Right ventricle myocardium superior (tissue), 1 donor: Measurements from ENCODE around the gene HES2. TPM values are rescaled to one million over a fixed set of nuclear protein-coding genes. Genes with fewer than 3 reads are reported as not detected.
"Not testable (repeated sequence)": the region's sequence is repeated elsewhere in the genome, so short reads cannot be mapped to it uniquely, and the experiment has no call there.

Experiments
- ATAC-seq: fragments of 200-7000 bp; cut with Tn5 transposase; one replicate; pipeline ENCODE4 v1.9.1; 2020; ENCODE audit warnings: mild to moderate bottlenecking; ENCODE audit not compliant: poor library complexity
- DNase-seq: peaks from one replicate; pipeline ENCODE4 v3.0.0-alpha.2; 2020
- intact Hi-C: fragments of 100-400 bp; cut with DNase I; formaldehyde crosslinking; loops from one replicate; pipeline ENCODE4 v1.11.2; 2022
- total RNA-seq: library from RNA; stranded (reverse); fragmentation: NEBNext Ultra II Directional; extraction: Animal tissue kit (Norgen Biotek cat#: 25700); gene quantifications from one replicate; pipeline ENCODE4 v1.2.1, GENCODE V29; 2021
- donor health status: DM: no; HTN: yes; CAD: no; lungs with severe emphysema.

Gene HES2
- total RNA-seq, 1 donor from 2014 or later, result not detected

GRCh38 chr1:6408023-6408422 is 11.7 kb downstream of the HES2 start:
- ATAC-seq (no peak), DNase-seq (no peak)
- intact Hi-C loops, result loop anchor here (5.0 kb wide), 1 partner anchor 61 kb away; no protein-coding TSS in a partner anchor

- intact Hi-C loops, result loop anchor here (5.0 kb wide), 1 partner anchor 34 kb away; no protein-coding TSS in a partner anchor
- ATAC-seq (no peak), DNase-seq (no peak)
These were observed 18.0 kb downstream of the HES2 start for GRCh38 chr1:6401673-6402072.

DNA sequence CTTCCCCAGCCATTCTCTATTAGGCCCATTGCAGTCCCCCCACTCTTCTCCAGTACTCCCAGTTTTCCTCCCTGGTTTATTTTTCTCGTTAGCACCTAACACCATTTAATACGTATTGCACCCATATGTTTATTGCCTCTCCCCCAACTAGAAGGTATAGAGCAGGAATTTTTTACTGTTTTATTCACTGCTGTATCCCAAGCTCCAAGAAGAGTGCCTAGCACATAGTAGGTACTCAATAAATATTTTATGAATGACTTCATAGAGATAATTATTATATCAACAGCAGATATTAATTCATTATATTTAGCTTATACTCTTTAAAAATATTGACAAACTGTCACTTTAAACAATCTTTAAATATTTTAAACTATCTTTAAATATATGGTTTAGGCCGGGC is 20.4 kb downstream of the HES2 start:
- peak; percentile 10 for DNase-seq
- intact Hi-C loops, result loop anchor here (5.0 kb wide), 1 partner anchor 42 kb away; no protein-coding TSS in a partner anchor
- ATAC-seq, result no peak

- no peak for ATAC-seq
- intact Hi-C loops, result loop anchor here (5.0 kb wide), 1 partner anchor 41 kb away; no protein-coding TSS in a partner anchor
- DNase-seq, result no peak
These were observed 21.8 kb downstream of the HES2 start for GRCh38 chr1:6397844-6398441.

- intact Hi-C loops, result loop anchor here (5.0 kb wide), 1 partner anchor 40 kb away; no protein-coding TSS in a partner anchor
- DNase-seq (no peak), ATAC-seq (no peak)
These were observed 22.7 kb downstream of the HES2 start for GRCh38 chr1:6396998-6397397.

DNA sequence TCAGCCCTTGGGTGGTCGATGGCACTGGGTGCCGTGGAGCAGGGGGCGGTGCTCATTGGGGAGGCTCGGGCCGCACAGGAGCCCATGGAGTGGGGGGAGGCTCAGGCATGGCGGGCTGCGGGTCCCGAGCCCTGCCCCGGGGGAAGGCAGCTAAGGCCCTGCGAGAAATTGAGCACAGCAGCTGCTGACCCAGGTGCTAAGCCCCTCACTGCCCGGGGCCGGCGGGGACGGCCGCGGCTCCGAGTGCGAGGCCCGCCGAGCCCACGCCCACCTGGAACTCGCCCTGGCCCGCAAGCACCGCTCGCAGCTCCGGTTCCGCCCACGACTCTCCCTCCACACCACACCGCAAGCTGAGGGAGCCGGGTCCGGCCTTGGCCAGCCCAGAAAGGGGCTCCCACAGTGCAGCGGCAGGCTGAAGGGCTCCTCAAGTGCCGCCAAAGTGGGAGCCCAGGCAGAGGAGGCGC is 23.9 kb downstream of the HES2 start:
- ATAC-seq, DNase-seq: not testable (repeated sequence)
- intact Hi-C loops, result loop anchor here (5.0 kb wide), 1 partner anchor 39 kb away; no protein-coding TSS in a partner anchor

DNA sequence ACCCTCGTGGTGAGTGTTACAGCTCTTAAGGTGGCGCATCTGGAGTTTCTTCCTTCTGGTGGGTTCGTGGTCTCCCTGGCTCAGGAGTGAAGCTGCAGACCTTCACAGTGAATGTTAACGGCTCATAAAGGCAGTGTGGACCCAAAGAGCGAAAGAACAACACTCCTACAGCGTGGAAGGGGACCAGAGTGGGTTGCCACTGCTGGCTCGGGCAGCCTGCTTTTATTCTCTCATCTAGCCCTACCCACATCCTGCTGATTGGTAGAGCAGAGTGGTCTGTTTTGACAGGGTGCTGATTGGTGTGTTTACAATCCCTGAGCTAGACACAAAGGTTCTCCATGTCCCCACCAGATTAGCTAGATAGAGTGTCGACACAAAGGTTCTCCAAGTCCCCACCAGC is 24.6 kb downstream of the HES2 start:
- not testable (repeated sequence) for ATAC-seq, DNase-seq
- intact Hi-C loops, result loop anchor here (5.0 kb wide), 1 partner anchor 38 kb away; no protein-coding TSS in a partner anchor

GRCh38 chr1:6393400-6394187 is 26.1 kb downstream of the HES2 start, which contains the start of gene ACOT7:
ACOT7 (minus strand) TSS chr1:6393767; CDS start chr1:6393399, 368 bp downstream.
- peak; percentile 92 for DNase-seq
- intact Hi-C loops, result no loop called here
- peak; percentile 99 for ATAC-seq

- intact Hi-C loops, result no loop called here
These were observed 26.8 kb downstream of the HES2 start for GRCh38 chr1:6392809-6393399.

DNA sequence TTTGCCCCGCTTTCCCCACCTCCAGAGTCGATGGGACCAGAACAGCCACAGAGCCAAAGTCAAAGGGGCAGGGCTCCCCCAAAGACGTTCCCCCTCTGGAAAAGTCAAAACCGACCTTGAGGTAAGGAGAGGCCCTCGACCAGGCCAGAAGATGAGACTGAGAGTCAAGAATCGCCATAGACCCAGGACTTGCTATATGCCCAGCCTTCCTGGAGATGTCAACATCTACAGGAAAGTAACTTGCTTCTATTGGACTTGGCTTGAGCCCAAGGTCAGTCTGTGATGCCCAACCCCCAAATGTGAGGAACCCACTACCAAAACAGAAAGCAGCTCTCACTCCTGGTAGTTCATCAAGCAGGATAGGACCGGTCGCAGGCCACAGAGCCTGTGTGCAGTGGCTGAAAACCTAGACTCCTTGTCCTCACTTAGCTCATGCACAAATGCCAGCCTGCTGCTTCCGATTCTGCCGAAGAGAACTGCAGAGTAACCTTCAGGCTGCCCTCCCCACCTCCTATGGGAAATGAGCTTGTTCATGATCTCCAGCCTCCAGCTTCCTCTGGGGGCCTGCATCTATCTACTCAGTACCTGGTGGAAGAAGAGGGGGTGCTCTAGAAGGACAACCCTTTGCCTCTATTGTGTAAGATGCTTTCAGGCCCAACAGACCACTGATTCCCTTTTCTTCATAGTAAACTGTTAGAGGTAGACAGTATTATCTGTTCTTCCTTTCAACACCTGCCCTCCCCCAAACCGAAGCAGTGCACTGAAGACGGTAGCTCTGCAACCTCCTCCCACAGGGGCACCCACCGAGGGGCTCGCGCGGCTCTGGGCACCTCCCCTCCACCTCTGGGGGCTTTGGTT is 27.5 kb downstream of the HES2 start:
- ATAC-seq, result no peak
- intact Hi-C loops, result no loop called here
- no peak for DNase-seq

More at GRCh38 chr1:6392809-6393399, 26.8 kb downstream of the HES2 start:
- ATAC-seq (no peak), DNase-seq (no peak)

DNA sequence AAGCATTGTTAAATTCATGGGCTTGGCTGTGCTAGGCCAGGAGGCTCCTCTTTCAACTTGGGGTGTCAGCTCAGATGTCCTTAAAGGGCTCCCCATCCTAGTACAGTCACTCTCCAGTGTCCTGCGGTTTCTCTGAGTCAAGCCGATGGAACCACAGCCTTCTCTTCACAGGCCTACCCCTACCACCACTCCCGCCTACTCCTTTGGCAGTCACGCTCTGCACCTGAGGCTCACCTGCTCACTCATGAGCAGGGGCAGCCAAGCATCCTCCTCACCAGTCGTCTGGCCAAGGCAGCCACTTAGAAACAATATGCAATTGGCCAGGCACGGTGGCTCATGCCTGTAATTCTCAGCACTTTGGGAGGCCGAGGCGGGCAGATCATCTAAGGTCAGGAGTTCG is 29.7 kb downstream of the HES2 start:
- no peak for ATAC-seq
- intact Hi-C loops, result no loop called here
- no peak for DNase-seq

- no peak for DNase-seq
- no peak for ATAC-seq
- intact Hi-C loops, result no loop called here
These were observed 33.3 kb downstream of the HES2 start for GRCh38 chr1:6386371-6386949.

- intact Hi-C loops, result no loop called here
- peak; percentile 32 for ATAC-seq
- DNase-seq, result no peak
These were observed 34.1 kb downstream of the HES2 start for GRCh38 chr1:6385488-6386191.

- ATAC-seq (peak; percentile 90), DNase-seq (peak; percentile 73)
- intact Hi-C loops, result no loop called here
These were observed 34.8 kb downstream of the HES2 start for GRCh38 chr1:6384962-6385361.

DNA sequence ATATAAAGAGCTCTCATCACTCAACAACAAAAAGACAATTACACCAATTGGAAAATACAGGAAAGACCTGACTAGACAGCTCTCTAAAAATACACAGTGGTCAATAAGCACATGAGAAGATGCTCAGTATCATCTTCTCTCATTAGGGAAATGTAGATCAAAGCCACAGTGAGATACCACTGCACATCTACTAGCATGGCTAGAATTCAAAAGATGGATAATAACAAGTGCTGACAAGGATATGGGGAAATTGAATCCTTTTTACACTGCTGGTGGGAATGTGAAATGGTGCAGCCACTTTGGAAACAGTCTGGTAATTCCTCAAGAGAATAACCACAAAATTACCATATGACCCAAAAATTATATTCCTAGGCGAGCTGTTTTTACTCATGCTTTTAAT is 35.6 kb downstream of the HES2 start:
- intact Hi-C loops, result no loop called here
- DNase-seq (no peak), ATAC-seq (no peak)

GRCh38 chr1:6380037-6380436 is 39.7 kb downstream of the HES2 start:
- DNase-seq (no peak), ATAC-seq (no peak)
- intact Hi-C loops, result no loop called here

GRCh38 chr1:6378096-6378746 is 41.5 kb downstream of the HES2 start:
- ATAC-seq, result no peak
- DNase-seq, result no peak
- intact Hi-C loops, result no loop called here
